Adrenal gland (tissue), 12 donors: Measurements from ENCODE around the gene TIFAB. TPM values are rescaled to one million over a fixed set of nuclear protein-coding genes. Genes with fewer than 3 reads are reported as not detected.
A peak's percentile ranks its signal among the peaks of the same experiment; 100 is the strongest.

Experiments
- DNase-seq, 7 donors: peaks; one replicate each; pipeline ENCODE4 v3.0.0-alpha.2; 2019 to 2020
- H3K27ac ChIP-seq, 5 donors: fragments of 200-600 bp; sonication (generic) in 4 of 5; 1 replicate in 3 of 5; 2 replicates in 2 of 5; pipeline versions ENCODE4 v1.5.1 to v1.8.0; 2016 to 2020; ENCODE audit warnings: mild to moderate bottlenecking in 1 of 5
- H3K27me3 ChIP-seq: fragments of 200-600 bp; 2 replicates; pipeline ENCODE4 v1.8.0; 2021
- H3K36me3 ChIP-seq, 2 donors: fragments of 200-600 bp; replicated peaks in 1 of 2; 1 replicate in 1 of 2; 2 replicates in 1 of 2; pipeline versions ENCODE4 v1.5.1 to v1.8.0; 2018 to 2022
- H3K4me1 ChIP-seq, 2 donors: fragments of 200-600 bp; replicated peaks in 1 of 2; 1 replicate in 1 of 2; 2 replicates in 1 of 2; pipeline versions ENCODE4 v1.5.1 to v1.8.0; 2018 to 2021
- H3K4me3 ChIP-seq, 4 donors: fragments of 200-600 bp; sonication (generic) in 3 of 4; one replicate each; pipeline ENCODE4 v1.5.1; 2016 to 2018
- H3K9me3 ChIP-seq, 3 donors: fragments of 200-600 bp; sonication (generic) in 1 of 3; replicated peaks in 1 of 3; 1 replicate in 2 of 3; 2 replicates in 1 of 3; pipeline versions ENCODE4 v1.5.1 to v1.8.0; 2016 to 2021
- CTCF ChIP-seq, 6 experiments: fragments of 450-650 bp in 4 of 6; fragments of 200-600 bp in 2 of 6; sonication (generic) in 1 of 6; IDR thresholded peaks; 1 replicate in 5 of 6; 2 replicates in 1 of 6; pipeline versions ENCODE4 v1.5.1 to v1.8.0; 2016 to 2021; ENCODE audit warnings: antibody characterized with exemption in 6 of 6, mild to moderate bottlenecking in 2 of 6, moderate library complexity in 1 of 6
- POLR2A ChIP-seq, 2 donors: fragments of 450-650 bp; IDR thresholded peaks; one replicate each; pipeline ENCODE4 v1.6.1; 2017; ENCODE audit warnings: antibody characterized with exemption in 2 of 2, mild to moderate bottlenecking in 2 of 2, moderate library complexity in 1 of 2
- WGBS, 4 donors: extraction: QIAGEN DNeasy Blood & Tissue Kit in 2 of 4; methylation state at CpG; one replicate each; pipeline versions ENCODE4 v1.1.5 to v1.1.7; 2013 to 2017; 5-methylcytosine and 5-hydroxymethylcytosine counted together
- intact Hi-C, 2 donors: fragments of 100-400 bp; cut with DNase I; formaldehyde crosslinking; loops; one replicate each; pipeline versions ENCODE4 v1.14.1 to v1.15.0; 2022 to 2023
- polyA plus RNA-seq, 3 donors: library from polyadenylated mRNA; stranded (reverse); fragments of 200-250 nt in 2 of 3; fragments of 350-450 nt in 1 of 3; fragmentation: Illumina TruSeq in 1 of 3; extraction: RNeasy Lipid Tissue Mini Kit (QIAGEN cat#74804) in 1 of 3; gene quantifications; one replicate each; pipeline ENCODE4 v1.2.3, GENCODE V29; 2013 to 2014
- total RNA-seq, 9 donors: library from RNA; depleted of rRNA in 4 of 9; stranded (reverse); fragments of >200 nt in 4 of 9; fragments of 120-200 nt in 1 of 9; fragmentation: NEBNext Ultra II Directional in 1 of 9; extraction: Animal tissue kit (Norgen Biotek cat#: 25700) in 1 of 9; gene quantifications; one replicate each; pipeline versions ENCODE4 v1.1.0 to v1.2.4, GENCODE V29; 2013 to 2023
- donor health status: healthy with polysubstance abuse.
- donor health status: Bipolar disorder and iron deficiency.
- donor health status: DM: yes; HTN: yes; CAD: no.
- donor health status: DM: no; HTN: no; CAD: no.
- donor health status: DM: no; HTN: no; CAD: no.
- donor health status: DM: yes; HTN: yes; CAD: no.

The TIFAB gene
- total and polyA plus RNA-seq, 12 donors: 0.06 to 0.08 TPM; not detected in 10

- peak in 3 of 7 donors; percentile 32 to 39 (median 33) for DNase-seq
- Histone ChIP-seq H3K4me3 (no peak overlapping the region), H3K36me3 (no peaks in the 10 kb centered on the region), H3K27ac (peak overlapping the region in 3 of 5 donors; percentile 39 to 71 (median 61)), H3K4me1 (peaks cover 0 to 4% of the 10 kb centered on the region in 2 donors), H3K9me3 (no peaks in the 10 kb centered on the region), H3K27me3 (peaks cover 30% of the 10 kb centered on the region)
- intact Hi-C loops: no loop called here
- TF ChIP-seq POLR2A (IDR thresholded peaks at IDR 0.05) (no peak), CTCF (IDR thresholded peaks at IDR 0.05) (no peak)
- WGBS, 4 donors: 81 to 89% (median 84%) methylated on average over 5 of the region's 5 CpGs
Observed at GRCh38 chr5:135494196-135494595, 42.0 kb upstream of the TIFAB start.

- DNase-seq: peak in 6 of 7 donors; percentile 28 to 57 (median 52)
- intact Hi-C loops: no loop called here
- TF ChIP-seq POLR2A (IDR thresholded peaks at IDR 0.05): no peak
- TF ChIP-seq CTCF (IDR thresholded peaks at IDR 0.05): no peak
- Histone ChIP-seq H3K36me3 (no peaks in the 10 kb centered on the region), H3K27me3 (peaks cover 36% of the 10 kb centered on the region), H3K27ac (peak overlapping the region in 3 of 5 donors; percentile 39 to 71 (median 61)), H3K4me3 (no peak overlapping the region), H3K9me3 (no peaks in the 10 kb centered on the region), H3K4me1 (peaks cover 0 to 10% of the 10 kb centered on the region in 2 donors)
- 58 to 68% (median 64%) methylated on average over 8 of the region's 8 CpGs for WGBS, 4 donors
Observed at GRCh38 chr5:135493406-135494180, 41.4 kb upstream of the TIFAB start.

GRCh38 chr5:135492319-135492626 is 40.1 kb upstream of the TIFAB start:
- H3K4me3 ChIP-seq: no peak overlapping the region
- DNase-seq: peak in 1 of 7 donors; percentile 2
- no peaks in the 10 kb centered on the region for H3K36me3 ChIP-seq
- no peak overlapping the region for H3K27ac ChIP-seq
- peaks cover 0 to 10% of the 10 kb centered on the region in 2 donors for H3K4me1 ChIP-seq
- peaks cover 36% of the 10 kb centered on the region for H3K27me3 ChIP-seq
- 62 to 67% (median 64%) methylated on average over 3 of the region's 3 CpGs for WGBS, 4 donors
- no peaks in the 10 kb centered on the region for H3K9me3 ChIP-seq
- intact Hi-C loops: no loop called here
- TF ChIP-seq CTCF (IDR thresholded peaks at IDR 0.05) (no peak), POLR2A (IDR thresholded peaks at IDR 0.05) (no peak)

- peaks cover 36% of the 10 kb centered on the region for H3K27me3 ChIP-seq
Observed at GRCh38 chr5:135491552-135492318, 39.6 kb upstream of the TIFAB start.

More at GRCh38 chr5:135491552-135492318, 39.6 kb upstream of the TIFAB start:
- TF ChIP-seq POLR2A (IDR thresholded peaks at IDR 0.05) (no peak), CTCF (IDR thresholded peaks at IDR 0.05) (no peak)
- H3K9me3 ChIP-seq: no peaks in the 10 kb centered on the region
- H3K4me1 ChIP-seq: peaks cover 0 to 10% of the 10 kb centered on the region in 2 donors
- WGBS, 4 donors: 26 to 47% (median 36%) methylated on average over 13 to 40 of the region's 40 CpGs
- no peak overlapping the region for H3K4me3 ChIP-seq
- H3K36me3 ChIP-seq: no peaks in the 10 kb centered on the region
- DNase-seq: no peak
- intact Hi-C loops: no loop called here
- no peak overlapping the region for H3K27ac ChIP-seq
